Adrenal gland (tissue), 12 donors: ENCODE results near the gene COL20A1. TPM values are rescaled to one million over a fixed set of nuclear protein-coding genes. Genes with fewer than 3 reads are reported as not detected.

Experiments
- DNase-seq, 7 donors: peaks; one replicate each; pipeline ENCODE4 v3.0.0-alpha.2; 2019 to 2020
- H3K27ac ChIP-seq, 5 donors: fragments of 200-600 bp; sonication (generic) in 4 of 5; 1 replicate in 3 of 5; 2 replicates in 2 of 5; pipeline versions ENCODE4 v1.5.1 to v1.8.0; 2016 to 2020; ENCODE audit warnings: mild to moderate bottlenecking in 1 of 5
- H3K27me3 ChIP-seq: fragments of 200-600 bp; 2 replicates; pipeline ENCODE4 v1.8.0; 2021
- H3K36me3 ChIP-seq, 2 donors: fragments of 200-600 bp; replicated peaks in 1 of 2; 1 replicate in 1 of 2; 2 replicates in 1 of 2; pipeline versions ENCODE4 v1.5.1 to v1.8.0; 2018 to 2022
- H3K4me1 ChIP-seq, 2 donors: fragments of 200-600 bp; replicated peaks in 1 of 2; 1 replicate in 1 of 2; 2 replicates in 1 of 2; pipeline versions ENCODE4 v1.5.1 to v1.8.0; 2018 to 2021
- H3K4me3 ChIP-seq, 4 donors: fragments of 200-600 bp; sonication (generic) in 3 of 4; one replicate each; pipeline ENCODE4 v1.5.1; 2016 to 2018
- H3K9me3 ChIP-seq, 3 donors: fragments of 200-600 bp; sonication (generic) in 1 of 3; replicated peaks in 1 of 3; 1 replicate in 2 of 3; 2 replicates in 1 of 3; pipeline versions ENCODE4 v1.5.1 to v1.8.0; 2016 to 2021
- POLR2A ChIP-seq, 2 donors: fragments of 450-650 bp; IDR thresholded peaks; one replicate each; pipeline ENCODE4 v1.6.1; 2017; ENCODE audit warnings: antibody characterized with exemption in 2 of 2, mild to moderate bottlenecking in 2 of 2, moderate library complexity in 1 of 2
- WGBS, 4 donors: extraction: QIAGEN DNeasy Blood & Tissue Kit in 2 of 4; methylation state at CpG; one replicate each; pipeline versions ENCODE4 v1.1.5 to v1.1.7; 2013 to 2017; 5-methylcytosine and 5-hydroxymethylcytosine counted together
- intact Hi-C, 2 donors: fragments of 100-400 bp; cut with DNase I; formaldehyde crosslinking; loops; one replicate each; pipeline versions ENCODE4 v1.14.1 to v1.15.0; 2022 to 2023
- polyA plus RNA-seq, 3 donors: library from polyadenylated mRNA; stranded (reverse); fragments of 200-250 nt in 2 of 3; fragments of 350-450 nt in 1 of 3; fragmentation: Illumina TruSeq in 1 of 3; extraction: RNeasy Lipid Tissue Mini Kit (QIAGEN cat#74804) in 1 of 3; gene quantifications; one replicate each; pipeline ENCODE4 v1.2.3, GENCODE V29; 2013 to 2014
- total RNA-seq, 9 donors: library from RNA; depleted of rRNA in 4 of 9; stranded (reverse); fragments of >200 nt in 4 of 9; fragments of 120-200 nt in 1 of 9; fragmentation: NEBNext Ultra II Directional in 1 of 9; extraction: Animal tissue kit (Norgen Biotek cat#: 25700) in 1 of 9; gene quantifications; one replicate each; pipeline versions ENCODE4 v1.1.0 to v1.2.4, GENCODE V29; 2013 to 2023
- TF ChIP-seq, protein P1 (sequence below), 6 experiments: fragments of 450-650 bp in 4 of 6; fragments of 200-600 bp in 2 of 6; sonication (generic) in 1 of 6; IDR thresholded peaks; 1 replicate in 5 of 6; 2 replicates in 1 of 6; pipeline versions ENCODE4 v1.5.1 to v1.8.0; 2016 to 2021; ENCODE audit warnings: antibody characterized with exemption in 6 of 6, mild to moderate bottlenecking in 2 of 6, moderate library complexity in 1 of 6
- donor health status: healthy with polysubstance abuse.
- donor health status: Bipolar disorder and iron deficiency.
- donor health status: DM: yes; HTN: yes; CAD: no.
- donor health status: DM: no; HTN: no; CAD: no.
- donor health status: DM: no; HTN: no; CAD: no.
- donor health status: DM: yes; HTN: yes; CAD: no.

COL20A1 gene
- total and polyA plus RNA-seq, 12 donors: 0.09 to 0.97 (median 0.26) TPM; not detected in 6

DNA sequence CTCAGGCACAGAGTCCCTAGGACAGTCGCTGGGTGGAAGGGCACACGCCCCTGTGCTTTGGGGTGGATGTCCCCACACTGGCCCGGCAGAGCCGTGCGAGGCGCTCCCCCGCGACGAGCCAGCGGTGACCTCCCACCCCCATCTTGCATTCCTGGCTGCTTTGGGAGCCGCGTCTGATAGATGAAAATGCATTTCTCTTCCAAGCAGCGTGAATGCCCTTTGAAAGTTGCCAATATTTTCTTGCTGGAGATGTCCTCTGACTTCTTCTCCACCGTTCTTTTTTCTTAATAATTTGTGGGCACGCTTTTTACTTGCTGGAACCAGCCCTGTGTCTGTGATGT is 29.9 kb downstream of the COL20A1 start:
- TF ChIP-seq, protein P1, sequence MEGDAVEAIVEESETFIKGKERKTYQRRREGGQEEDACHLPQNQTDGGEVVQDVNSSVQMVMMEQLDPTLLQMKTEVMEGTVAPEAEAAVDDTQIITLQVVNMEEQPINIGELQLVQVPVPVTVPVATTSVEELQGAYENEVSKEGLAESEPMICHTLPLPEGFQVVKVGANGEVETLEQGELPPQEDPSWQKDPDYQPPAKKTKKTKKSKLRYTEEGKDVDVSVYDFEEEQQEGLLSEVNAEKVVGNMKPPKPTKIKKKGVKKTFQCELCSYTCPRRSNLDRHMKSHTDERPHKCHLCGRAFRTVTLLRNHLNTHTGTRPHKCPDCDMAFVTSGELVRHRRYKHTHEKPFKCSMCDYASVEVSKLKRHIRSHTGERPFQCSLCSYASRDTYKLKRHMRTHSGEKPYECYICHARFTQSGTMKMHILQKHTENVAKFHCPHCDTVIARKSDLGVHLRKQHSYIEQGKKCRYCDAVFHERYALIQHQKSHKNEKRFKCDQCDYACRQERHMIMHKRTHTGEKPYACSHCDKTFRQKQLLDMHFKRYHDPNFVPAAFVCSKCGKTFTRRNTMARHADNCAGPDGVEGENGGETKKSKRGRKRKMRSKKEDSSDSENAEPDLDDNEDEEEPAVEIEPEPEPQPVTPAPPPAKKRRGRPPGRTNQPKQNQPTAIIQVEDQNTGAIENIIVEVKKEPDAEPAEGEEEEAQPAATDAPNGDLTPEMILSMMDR (IDR thresholded peaks at IDR 0.05): no peak
- TF ChIP-seq POLR2A (IDR thresholded peaks at IDR 0.05): no peak
- Histone ChIP-seq H3K4me1 (no peaks in the 10 kb centered on the region), H3K27ac (no peak overlapping the region), H3K27me3 (peaks cover 3% of the 10 kb centered on the region), H3K9me3 (no peaks in the 10 kb centered on the region), H3K4me3 (no peak overlapping the region), H3K36me3 (no peaks in the 10 kb centered on the region)
- intact Hi-C loops: no loop called here
- WGBS, 4 donors: 47 to 53% (median 51%) methylated on average over 6 to 15 of the region's 15 CpGs
- no peak for DNase-seq

DNA sequence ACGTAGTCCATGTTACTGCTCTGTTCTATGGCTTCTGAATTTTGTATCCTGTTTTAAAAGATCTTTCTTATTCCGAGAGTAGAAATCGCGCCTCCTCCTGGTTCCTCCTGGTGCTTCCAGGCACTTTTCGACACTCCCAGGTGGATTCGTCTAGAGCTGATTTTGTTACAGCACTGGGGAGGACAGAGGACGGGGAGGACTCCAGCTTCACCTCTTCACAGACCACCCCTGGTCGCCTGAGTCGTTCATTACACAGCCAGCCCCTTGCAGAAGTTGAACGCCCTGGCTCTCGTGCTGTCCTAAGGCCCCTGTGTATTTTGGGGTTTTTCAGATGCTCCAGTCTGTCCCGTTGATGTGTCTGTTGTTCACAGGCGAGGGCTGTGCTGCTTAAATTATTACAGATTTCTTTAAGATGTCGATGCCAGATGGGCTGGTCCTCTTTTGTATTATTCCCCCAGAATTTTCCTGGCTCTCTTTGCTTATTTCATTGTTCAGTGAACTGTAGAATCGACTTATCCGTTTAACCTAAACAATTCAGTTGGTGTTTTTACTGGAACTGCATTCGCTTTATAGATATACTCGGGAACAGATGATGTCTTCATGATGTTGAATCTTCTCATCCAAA is 30.5 kb downstream of the COL20A1 start:
- 73 to 80% (median 77%) methylated on average over 17 to 18 of the region's 18 CpGs for WGBS, 4 donors
- TF ChIP-seq POLR2A (IDR thresholded peaks at IDR 0.05): no peak
- TF ChIP-seq, protein P1 (IDR thresholded peaks at IDR 0.05): no peak
- Histone ChIP-seq H3K27ac (no peak overlapping the region), H3K4me1 (no peaks in the 10 kb centered on the region), H3K9me3 (no peaks in the 10 kb centered on the region), H3K4me3 (no peak overlapping the region), H3K36me3 (no peaks in the 10 kb centered on the region), H3K27me3 (peaks cover 3% of the 10 kb centered on the region)
- intact Hi-C loops: no loop called here
- DNase-seq: peak in 1 of 7 donors; percentile 7

DNA sequence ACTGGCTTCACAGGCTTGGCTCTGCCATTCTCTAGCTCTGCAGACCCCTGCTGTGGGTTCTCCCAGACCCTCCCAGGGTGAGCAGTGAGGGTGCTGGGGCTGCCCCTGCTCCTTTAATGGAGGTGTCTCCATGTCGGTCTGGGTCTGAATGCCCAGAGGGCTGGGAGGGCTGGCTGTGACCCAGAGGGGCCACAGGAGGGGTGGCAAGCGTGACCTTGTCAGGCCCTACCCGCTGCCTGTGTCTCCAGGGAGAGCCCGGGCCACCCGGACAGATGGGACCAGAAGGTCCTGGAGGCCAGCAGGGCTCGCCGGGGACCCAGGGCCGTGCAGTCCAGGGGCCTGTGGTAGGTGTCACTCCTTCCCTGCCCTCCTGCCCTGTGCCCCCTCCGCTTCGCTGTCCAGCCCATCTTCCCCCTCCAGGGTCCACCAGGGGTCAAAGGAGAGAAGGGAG is 32.1 kb downstream of the COL20A1 start:
- H3K4me3 ChIP-seq: no peak overlapping the region

DNA sequence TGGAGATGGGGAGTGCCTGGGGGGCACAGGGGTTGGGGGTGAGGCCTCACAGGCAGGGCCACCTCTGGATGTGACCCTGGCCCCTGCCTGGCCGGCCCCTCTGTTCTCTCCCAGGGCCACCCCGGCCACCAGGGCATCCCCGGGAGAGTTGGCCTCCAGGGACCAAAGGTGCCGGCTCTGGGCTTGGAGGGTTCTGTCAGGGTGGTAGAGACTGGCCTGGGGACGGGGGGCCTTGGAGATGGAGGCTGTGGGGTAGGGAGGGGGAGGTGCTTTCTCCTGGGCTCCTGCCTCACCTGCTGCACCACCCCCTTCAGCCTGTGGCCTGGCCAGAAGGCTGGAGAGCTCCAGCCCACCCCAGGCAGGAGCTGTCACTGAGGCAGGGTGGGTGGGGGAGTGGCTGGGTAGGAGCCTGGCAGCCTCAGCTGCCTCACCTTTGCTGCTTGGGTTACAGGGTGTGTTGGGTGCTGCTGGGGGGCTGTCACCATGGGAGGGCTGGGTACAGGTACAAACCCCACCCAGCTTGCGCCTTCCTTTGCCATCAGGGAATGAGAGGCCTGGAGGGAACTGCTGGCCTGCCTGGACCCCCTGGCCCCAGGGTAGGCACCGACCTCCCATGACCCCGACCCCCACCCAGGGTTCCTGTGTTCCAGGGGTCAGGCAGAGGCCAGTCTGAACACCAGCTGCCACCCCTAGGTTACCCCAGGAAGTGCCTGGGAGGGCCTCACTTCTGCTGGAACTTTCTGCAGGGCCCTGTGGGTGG is 32.7 kb downstream of the COL20A1 start:
- 65 to 86% (median 72%) methylated on average over 4 to 8 of the region's 8 CpGs for WGBS, 4 donors
- TF ChIP-seq POLR2A (IDR thresholded peaks at IDR 0.05): no peak
- TF ChIP-seq, protein P1 (IDR thresholded peaks at IDR 0.05): no peak
- Histone ChIP-seq H3K9me3 (no peaks in the 10 kb centered on the region), H3K4me3 (no peak overlapping the region), H3K27ac (no peak overlapping the region), H3K4me1 (no peaks in the 10 kb centered on the region), H3K27me3 (peaks cover 3% of the 10 kb centered on the region), H3K36me3 (no peaks in the 10 kb centered on the region)
- intact Hi-C loops: no loop called here
- no peak for DNase-seq

More for the DNA sequence above, 32.1 kb downstream of the COL20A1 start:
- Histone ChIP-seq H3K4me1 (no peaks in the 10 kb centered on the region), H3K36me3 (no peaks in the 10 kb centered on the region), H3K27me3 (peaks cover 3% of the 10 kb centered on the region), H3K27ac (no peak overlapping the region), H3K9me3 (no peaks in the 10 kb centered on the region)
- TF ChIP-seq POLR2A (IDR thresholded peaks at IDR 0.05): no peak
- TF ChIP-seq, protein P1 (IDR thresholded peaks at IDR 0.05): no peak
- DNase-seq: no peak
- 73 to 89% (median 83%) methylated on average over 7 to 10 of the region's 10 CpGs for WGBS, 4 donors
- intact Hi-C loops: no loop called here
